ENCODE measurements around the gene ESYT1.
A peak's percentile ranks its signal among the peaks of the same experiment; 100 is the strongest.
"Not testable (repeated sequence)": the region's sequence is repeated elsewhere in the genome, so short reads cannot be mapped to it uniquely, and the experiment has no call there.

ESYT1 gene

DNA sequence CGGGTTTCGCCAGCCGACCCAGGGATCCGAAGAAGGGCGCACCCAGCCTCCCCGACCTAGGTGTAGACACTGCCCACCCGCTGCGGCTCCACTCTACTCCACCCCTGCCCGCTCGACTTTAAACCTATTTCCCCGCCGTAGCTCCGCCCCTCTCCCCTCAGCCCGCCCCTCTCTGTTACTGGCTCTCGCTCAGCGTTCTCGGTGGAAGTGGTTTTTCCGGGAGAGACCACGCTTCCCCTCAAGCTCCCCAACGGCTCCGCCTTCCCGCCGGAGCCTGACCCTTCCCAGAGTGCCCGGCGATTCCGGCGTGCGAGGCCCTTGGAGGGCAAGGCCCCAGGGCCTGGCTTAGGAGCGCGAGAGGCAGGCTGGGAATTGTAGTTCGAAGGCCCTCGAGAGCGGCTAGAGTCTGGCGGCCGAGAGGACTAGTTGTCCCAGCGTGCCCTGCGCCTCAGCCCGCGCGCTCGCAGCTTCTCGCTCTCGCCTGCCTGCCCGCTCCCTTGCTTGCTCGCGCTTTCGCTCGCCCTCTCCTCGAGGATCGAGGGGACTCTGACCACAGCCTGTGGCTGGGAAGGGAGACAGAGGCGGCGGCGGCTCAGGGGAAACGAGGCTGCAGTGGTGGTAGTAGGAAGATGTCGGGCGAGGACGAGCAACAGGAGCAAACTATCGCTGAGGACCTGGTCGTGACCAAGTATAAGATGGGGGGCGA is 23.8 kb upstream of the ESYT1 start, which contains the start of gene PA2G4:
PA2G4 (plus strand) TSS at position 451 of the 706 bp plus-strand sequence; CDS start at position 630, 179 bp downstream.
- DNase-seq, result peak; percentile 96 to 97

DNA sequence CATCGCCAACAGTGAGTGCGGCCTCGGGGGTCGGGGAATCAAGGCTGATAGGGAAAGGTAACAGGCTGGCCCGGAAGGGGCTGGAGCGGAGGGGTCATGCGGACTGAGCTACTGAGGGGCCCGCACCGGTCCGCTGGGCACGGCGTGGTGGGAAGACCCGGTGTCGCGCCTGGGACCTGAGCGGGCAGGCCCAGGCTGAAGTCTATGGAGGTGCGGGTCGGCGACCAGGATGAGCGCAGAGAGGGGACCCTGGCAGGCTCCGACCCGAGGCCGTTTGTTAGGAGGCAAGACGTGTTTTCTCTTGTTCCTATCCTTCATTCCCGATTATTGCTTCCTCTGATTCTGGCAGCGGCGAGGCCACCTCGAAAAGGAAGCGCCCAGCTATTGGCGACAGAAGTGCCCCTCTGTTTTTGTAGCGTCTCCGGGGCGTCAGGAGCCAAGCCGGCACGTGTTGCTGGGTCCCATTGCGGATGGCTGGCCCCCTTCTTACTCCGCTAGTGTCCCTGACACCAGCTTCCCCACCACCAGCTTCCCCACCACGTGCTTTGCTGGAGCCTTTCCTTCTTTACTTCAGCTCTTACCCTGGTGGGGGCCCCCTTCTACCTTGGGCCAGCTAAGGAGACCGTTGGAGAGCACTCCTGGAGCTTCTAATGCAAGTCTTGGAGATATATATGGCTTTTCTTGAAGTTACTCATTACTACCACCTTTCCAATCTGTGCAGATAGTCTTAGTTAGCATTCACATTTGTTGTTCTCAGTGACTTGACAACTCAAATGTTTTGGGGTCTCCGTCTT is 23.1 kb upstream of the ESYT1 start:
- peak in 1 of 2 donors; percentile 23 for DNase-seq

DNA sequence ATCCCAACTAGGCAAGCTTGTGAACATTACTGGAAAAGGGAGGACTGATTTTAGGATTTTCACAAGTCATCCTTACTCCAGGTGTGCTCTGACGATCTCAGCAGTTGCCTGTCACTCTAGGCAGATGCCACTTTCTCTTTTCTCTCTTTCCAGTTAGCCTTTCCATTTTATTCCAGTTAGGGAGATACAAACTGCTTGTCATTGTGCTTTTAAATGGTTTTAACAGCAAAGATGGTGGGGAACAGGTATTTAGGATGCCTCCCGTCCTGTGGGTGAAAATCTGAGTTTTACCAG is 22.5 kb upstream of the ESYT1 start:
- no peak for DNase-seq

DNA sequence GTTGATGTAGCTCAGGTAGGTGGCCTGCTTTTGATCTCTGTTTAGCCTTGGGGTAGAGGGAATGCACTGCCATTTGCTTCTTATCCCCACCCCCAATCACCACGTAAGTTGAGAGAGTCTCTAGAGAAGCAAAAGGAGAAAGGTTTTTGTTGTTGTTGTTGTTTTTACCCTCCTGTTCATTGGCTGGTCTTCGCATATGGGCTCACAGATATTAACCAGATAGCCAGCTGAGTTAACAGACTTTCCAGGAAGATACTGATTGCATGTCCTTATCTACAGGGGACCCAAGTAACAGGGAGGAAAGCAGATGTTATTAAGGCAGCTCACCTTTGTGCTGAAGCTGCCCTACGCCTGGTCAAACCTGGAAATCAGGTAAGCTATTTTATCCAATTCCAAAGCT is 20.8 kb upstream of the ESYT1 start:
- no peak for DNase-seq

DNA sequence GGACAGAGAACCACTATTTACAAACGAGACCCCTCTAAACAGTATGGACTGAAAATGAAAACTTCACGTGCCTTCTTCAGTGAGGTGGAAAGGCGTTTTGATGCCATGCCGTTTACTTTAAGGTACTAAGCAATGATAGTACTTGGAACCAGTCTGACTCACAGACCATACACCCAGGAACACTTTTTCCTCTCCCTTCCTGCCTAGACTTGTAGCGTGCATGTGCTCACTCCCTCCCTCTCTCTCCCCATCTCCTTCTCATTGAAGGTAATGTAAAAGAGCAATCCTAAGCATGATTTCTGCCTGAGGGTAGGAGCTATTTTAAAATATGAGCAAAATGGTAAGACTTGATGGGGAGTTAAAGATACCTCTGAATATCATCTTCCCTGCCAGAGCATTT is 17.5 kb upstream of the ESYT1 start:
- no peak for DNase-seq

DNA sequence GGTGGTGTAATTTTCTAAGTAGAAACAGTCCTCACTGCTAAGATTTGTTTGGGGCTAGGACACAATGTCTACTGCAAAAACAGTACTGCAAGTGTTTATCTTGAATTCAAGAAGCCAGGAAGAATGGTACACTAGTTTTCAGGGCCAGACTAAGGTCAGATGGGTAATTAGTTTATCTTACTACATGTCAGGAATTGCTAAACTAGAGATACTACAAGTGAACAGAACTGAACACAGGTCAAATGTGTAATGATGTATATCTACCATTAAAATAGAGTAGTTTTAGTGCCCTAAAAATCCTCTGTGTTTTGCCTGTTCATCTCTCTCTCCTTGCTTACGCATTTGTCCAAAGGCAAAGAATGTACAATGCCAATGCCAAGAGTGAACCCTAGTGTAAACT is 14.0 kb upstream of the ESYT1 start:
- no peak for DNase-seq

DNA sequence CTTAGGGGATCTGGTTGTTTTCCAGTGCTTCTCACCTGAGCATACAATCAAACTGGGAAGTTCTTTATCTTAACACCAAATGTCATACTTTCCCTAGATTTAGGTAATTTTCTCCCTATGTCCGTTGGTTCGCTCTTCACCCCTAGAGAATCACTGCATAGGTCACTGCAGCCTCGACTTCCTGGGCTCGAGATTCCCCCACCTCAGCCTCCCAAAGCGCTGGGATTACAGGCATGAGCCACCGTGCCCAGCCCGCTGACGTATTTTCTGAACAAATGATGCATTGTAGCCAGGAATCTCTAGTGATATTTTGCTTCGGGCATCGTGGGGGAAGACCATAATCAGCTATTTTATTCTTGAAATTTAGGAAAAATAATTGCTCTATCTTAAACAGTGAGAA is 12.7 kb upstream of the ESYT1 start:
- no peak for DNase-seq

DNA sequence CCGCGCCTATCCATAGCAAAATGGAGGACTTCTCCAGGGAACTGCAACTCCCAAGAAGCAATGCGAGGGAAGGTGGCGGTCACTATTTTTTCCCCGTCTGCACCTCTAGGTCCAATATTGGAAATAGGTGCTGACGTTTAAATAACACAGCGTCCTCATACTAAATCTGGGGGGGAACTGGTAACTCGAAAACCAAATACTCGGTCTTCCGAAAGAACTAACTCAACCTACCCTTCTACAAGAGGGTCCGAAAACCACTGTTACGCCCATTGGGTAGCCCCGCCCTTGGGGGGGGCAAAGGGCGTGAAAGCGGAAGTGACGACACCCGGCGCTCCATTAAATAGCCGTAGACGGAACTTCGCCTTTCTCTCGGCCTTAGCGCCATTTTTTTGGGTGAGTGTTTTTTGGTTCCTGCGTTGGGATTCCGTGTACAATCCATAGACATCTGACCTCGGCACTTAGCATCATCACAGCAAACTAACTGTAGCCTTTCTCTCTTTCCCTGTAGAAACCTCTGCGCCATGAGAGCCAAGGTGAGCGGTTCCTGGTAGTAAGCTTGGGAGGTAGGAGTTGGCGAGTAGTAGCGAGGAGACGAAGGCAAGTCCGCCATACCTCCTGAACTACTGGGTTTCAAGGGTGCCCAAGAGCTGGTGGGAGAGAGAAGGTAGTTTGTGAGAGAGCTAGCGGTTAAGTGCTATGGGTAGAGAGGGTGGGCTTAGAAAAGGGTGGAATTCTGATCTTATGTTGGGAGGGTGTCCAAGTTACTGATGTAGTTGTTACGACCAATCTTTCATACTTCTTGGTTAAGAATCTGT is 11.6 kb upstream of the ESYT1 start, which contains the start of gene RPL41:
RPL41 (plus strand) TSS at position 367 of the 815 bp plus-strand sequence.
- DNase-seq, result peak; percentile 93 to 94

DNA sequence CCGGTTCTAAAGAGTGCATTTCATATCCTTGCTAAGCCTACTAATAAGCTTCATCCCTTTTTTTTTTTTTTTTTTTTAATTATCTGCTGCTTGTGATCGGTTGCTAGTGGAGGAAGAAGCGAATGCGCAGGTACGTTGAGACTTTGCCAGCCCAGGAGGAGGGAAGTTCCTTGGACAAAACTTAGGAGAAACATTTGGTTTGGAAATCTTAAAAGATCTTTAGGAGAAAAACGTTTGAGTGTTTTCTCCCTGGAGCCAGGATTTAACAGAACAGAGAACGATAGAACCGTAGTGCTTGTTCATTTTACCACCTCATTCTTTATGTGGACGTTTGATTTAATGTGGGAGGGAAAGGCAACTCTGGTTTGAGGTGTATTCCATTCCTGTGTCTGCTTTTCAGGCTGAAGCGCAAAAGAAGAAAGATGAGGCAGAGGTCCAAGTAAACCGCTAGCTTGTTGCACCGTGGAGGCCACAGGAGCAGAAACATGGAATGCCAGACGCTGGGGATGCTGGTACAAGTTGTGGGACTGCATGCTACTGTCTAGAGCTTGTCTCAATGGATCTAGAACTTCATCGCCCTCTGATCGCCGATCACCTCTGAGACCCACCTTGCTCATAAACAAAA is 10.9 kb upstream of the ESYT1 start:
- DNase-seq, result not testable (repeated sequence)

DNA sequence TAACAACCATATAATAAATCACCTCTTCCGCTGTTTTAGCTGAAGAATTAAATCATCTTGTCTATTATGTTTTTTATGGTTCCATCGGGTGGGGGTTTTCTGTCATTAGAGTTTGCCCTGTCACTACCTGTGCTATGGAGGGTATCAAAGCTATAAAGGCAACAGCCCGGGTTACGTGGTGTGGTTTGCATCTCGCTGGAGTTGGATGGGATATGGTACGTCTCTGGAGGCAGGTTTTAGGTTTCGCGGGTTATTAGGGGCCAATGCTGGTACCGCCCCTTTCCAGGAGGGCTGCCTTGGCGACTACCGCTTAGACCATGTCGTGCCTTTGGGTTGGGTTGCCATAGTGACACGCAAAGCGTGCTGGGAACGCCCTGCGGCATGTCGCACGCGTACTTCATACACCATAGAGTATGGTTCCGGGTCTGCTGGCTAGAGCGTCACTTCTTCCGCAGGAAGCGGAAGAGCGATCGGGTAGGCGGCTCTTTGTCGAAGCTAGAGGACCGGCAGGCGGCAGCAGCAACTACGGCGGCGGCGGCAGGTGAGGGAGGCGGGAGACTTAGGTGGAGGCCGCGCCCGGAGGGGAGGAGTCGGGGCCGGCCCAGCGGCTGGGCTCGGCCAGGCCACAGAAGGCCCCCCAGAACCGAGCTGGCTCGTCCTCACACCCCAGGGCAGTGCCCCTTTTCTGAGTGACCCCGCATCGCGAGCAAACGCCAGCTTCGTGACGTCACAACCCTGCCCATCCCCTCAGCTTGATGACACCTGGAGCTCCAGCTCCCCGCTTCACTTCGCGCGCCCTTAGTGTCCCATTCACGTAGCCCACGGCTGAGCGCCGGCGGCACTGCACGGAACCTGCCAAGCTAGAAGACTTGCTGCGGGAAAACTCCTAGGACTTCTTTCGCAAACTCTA is 10.0 kb upstream of the ESYT1 start, which contains the start of gene ZC3H10:
ZC3H10 (plus strand) TSS at position 489 of the 910 bp plus-strand sequence. CDS start 2,297 bp downstream, outside the sequence.
- peak; percentile 96 to 97 for DNase-seq

DNA sequence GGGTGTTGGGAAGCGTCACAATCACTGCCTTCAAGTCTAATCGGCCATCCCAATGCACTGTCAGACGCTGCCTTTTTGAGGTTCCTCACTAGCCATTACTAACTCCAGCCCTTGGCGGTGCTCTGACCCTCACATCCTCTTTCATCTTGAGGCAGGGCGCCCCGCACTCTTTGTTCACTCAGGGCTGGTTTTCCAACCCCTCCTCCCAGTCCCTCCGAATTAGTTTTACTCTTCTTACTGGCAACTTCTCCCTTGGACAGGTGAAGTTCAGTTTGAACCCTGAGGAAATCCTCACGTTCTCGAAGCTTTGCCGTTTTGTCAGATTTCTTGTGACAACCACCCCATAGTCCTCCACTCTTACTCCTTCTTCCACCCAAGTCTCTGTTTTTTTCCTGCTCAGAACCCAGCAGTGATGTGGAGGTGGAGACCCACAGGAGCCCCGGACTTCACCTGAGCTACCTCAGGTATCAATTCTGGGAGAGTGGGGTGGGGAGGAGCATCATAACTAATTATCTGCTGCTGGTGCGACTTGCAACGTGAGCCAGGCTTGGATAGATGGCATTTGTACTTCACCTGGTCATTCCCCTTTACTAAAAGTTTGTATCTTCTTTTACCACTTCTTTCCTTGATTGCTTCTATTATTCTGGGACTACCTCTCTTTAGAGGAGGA is 9.2 kb upstream of the ESYT1 start:
- peak in 1 of 2 donors; percentile 19 for DNase-seq

DNA sequence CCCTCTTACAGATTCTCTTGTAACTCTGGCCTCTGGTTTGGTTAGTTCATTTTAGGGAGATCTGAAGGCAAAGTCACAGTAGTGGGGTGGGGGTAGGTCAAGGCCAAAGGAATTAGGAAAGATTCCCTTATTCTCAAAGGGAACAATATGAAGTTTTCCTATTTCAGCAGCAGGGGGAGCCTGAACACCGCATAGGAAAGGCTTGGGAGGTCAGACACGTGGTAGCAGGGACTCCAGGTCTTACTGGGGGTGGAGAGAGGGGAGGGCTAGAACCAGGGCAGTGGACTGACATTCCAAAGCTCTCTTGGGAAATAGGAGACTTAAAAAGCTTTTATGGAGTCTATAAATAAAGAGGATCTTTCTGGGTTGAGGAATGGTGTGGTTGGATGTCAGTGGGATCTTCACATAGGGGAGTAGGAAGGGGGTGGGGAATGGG is 8.7 kb upstream of the ESYT1 start:
- DNase-seq, result peak; percentile 40 to 48

DNA sequence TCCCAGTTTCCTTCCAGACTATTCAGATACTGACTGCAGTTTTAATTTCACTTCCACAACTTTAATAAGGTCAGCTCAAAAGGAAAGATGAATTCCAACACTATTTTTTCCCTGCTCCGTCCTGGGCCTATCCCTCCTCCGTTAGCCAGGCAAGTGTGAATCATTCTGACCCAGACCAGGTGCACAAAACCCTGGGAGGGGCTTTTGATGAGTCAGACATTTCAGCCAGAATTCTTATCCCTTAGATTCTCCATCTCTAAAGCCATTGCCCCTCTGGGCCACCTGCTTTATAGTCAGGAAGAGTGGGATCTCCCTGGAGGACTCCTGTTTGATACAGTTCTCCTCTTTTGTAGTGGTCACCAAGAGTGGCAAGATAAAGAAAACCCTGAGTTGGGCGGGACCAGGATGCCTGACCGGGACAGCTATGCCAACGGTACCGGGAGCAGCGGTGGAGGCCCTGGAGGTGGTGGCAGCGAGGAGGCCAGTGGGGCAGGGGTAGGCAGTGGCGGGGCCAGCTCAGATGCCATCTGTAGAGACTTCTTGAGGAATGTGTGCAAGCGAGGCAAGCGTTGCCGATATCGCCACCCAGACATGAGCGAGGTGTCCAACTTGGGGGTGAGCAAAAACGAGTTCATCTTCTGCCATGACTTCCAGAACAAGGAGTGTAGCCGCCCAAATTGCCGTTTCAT is 7.8 kb upstream of the ESYT1 start:
- no peak for DNase-seq

DNA sequence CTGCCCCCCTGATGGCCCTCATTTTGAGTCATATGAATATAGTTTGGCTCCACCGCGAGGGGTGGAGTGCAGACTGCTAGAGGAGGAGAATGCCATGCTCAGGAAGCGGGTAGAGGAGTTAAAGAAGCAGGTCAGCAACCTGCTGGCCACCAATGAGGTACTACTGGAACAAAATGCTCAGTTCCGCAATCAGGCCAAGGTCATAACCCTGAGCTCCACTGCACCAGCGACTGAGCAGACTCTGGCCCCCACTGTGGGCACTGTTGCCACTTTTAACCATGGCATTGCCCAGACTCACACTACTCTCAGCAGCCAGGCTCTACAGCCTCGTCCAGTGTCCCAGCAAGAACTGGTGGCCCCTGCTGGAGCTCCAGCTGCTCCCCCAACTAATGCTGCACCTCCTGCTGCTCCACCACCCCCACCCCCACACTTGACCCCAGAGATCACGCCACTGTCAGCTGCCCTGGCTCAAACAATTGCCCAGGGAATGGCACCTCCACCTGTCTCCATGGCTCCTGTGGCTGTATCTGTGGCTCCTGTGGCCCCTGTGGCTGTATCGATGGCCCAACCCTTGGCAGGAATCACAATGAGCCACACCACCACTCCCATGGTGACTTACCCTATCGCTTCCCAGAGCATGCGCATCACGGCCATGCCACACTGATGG is 6.7 kb upstream of the ESYT1 start:
- DNase-seq, result no peak

DNA sequence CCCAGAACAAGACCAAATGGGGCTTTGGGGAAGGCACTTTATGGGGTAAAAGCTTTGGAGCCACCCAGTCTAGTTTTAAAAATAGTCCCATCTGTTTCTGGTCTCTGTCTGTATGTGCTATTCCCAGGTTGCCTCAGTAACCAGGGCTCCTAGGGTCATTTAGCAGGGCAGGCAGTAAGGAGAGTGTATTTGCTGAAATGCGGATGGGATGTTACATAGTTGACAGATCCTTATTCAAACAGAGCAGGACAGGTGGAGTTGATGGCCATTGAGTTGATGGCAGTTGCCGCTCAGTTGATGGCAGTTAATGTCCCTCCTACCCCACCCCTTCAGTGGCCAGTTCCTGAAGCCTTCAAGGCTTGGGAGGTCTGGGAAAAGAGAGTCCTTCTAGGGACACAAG is 5.4 kb upstream of the ESYT1 start:
- no peak for DNase-seq

DNA sequence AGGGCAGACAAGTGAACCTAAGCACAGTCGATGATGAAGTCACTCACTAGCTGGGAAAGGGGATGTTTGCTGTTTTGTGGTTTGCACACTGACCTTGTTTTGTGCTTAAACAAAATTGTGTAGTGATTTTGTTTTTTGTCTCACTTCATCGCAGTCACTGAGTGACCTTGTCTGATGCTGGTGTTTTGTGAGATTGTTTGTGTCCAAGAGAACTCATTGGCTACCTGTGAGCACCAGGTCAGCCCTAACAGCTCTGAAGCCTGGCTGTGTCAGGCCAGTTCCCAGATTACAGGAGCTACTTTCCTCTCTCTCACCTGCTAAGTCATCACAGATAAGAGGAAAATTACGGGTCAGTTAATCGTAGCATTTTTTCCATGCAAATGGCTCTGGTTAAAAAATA is 3.9 kb upstream of the ESYT1 start:
- DNase-seq, result no peak

DNA sequence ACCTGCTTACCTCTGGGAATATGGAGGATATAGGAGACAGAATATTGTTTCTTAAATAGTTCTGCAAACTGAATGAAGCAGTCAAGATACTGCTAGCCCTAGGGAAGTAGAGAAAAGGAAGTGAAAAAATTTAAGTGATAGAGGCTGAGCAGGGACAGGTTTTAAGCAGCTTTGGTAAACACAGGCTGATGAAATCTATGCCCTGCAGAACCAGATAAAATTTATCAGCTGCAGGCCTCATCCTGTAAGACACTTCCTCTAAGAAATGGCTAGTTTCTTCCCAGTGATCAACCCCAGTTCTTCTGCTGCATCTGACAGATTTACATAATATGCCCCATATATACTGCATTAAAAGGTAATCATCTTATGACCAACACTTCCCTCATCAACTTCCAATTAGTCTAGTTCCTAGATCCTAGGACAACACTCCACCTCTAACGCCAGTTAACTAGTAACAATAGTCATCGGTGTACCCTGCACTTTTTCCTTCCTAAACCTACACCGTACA is 1.3 kb upstream of the ESYT1 start:
- no peak for DNase-seq

DNA sequence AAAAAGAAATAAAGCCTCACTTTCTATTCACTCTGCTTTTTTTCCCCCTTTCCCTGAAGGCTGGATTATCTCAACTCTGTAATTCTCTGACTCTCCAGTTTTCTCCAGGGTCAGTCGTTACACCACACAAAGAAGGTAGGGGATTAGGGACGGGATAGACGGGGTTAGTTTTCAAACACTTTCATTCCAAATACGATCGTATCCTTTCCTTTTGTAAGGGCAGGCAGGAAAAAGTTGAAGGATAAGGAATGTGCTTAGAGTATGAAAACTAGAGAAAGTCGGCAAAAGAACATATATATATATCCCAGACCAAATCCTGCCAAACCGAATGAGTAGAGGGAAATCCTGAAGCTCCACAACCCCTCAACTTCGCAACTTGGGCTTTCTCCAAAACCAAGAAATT is 581 bp upstream of the ESYT1 start:
- no peak for DNase-seq

DNA sequence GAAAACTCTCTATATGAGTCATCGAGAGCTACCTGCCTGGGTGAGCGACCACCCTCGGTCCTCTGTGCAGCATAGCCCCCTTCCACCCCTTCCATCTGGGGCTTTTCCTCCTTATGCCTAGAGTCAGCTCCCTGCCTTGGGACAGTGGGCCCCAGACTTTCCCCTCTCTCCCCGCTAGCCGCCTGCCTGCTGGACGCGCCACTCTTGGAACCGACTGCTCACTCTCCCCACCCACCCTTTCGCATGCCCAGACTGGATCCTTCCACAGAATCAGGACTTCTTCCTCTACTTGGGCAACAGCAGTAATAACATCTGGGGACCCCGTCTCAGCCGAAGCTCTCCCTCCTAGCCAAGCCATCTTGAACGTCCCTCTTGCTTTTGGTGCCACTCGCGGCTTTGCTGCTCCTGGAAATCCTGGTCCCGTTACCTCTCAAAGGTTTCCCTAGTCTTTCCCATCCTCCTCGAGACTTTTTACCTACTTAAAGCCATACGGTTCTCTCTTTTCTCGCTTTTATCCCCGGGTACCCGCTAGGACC is 671 bp downstream of the ESYT1 start:
- no peak for DNase-seq

Measured in stimulated activated CD4-positive, alpha-beta T cell treated with anti-CD3 and anti-CD28 coated beads, Interleukin-2, amount 100 ng/mL, for 48 hours (primary cell).